HepG2 (cell line): ENCODE results near the gene FDPS. TPM values are rescaled to one million over a fixed set of nuclear protein-coding genes. Genes with fewer than 3 reads are reported as not detected.

Experiments used
- BRD4 ChIP-seq: sonication (generic); formaldehyde crosslinking; IDR thresholded peaks from 2 replicates; pipeline ENCODE4 v1.4.0; 2020; ENCODE audit warnings: missing genetic modification reagents
- CHCHD3 ChIP-seq: sonication (generic); formaldehyde crosslinking; IDR thresholded peaks from 2 replicates; pipeline ENCODE4 v1.8.0; 2022; ENCODE audit warnings: mild to moderate bottlenecking, missing genetic modification reagents, moderate library complexity
- DNMT1 ChIP-seq: sonication (generic); formaldehyde crosslinking; IDR thresholded peaks from 2 replicates; pipeline ENCODE4 v1.5.1; 2020; ENCODE audit warnings: mild to moderate bottlenecking, missing genetic modification reagents
- E2F2 ChIP-seq: sonication (generic); formaldehyde crosslinking; IDR thresholded peaks from 2 replicates; pipeline ENCODE4 v1.4.0; 2020; ENCODE audit warnings: missing genetic modification reagents, borderline replicate concordance
- HOXD1 ChIP-seq: sonication (generic); formaldehyde crosslinking; IDR thresholded peaks from 2 replicates; pipeline ENCODE4 v1.5.0; 2020; ENCODE audit warnings: missing genetic modification reagents
- NR3C1 ChIP-seq: sonication (generic); formaldehyde crosslinking; IDR thresholded peaks from 2 replicates; pipeline ENCODE4 v1.4.0; 2020; ENCODE audit warnings: missing genetic modification reagents
- SALL2 ChIP-seq: sonication (generic); formaldehyde crosslinking; IDR thresholded peaks from 2 replicates; pipeline ENCODE4 v1.8.1; 2023; ENCODE audit warnings: mild to moderate bottlenecking, missing genetic modification reagents, inconsistent platforms
- SP5 ChIP-seq: IDR thresholded peaks from 2 replicates; pipeline ENCODE4 v1.6.1; 2016; ENCODE audit warnings: low read depth, borderline replicate concordance
- TCF12 ChIP-seq, 2 experiments: fragments of 450-650 bp in 1 of 2; sonication (generic) in 1 of 2; formaldehyde crosslinking in 1 of 2; IDR thresholded peaks; 2 replicates each; pipeline versions ENCODE4 v1.6.1 to v1.8.0; 2017 to 2022; ENCODE audit warnings: antibody characterized with exemption in 1 of 2, mild to moderate bottlenecking in 1 of 2, missing genetic modification reagents in 1 of 2, moderate library complexity in 1 of 2
- TP53 ChIP-seq: sonication (generic); formaldehyde crosslinking; conservative IDR thresholded peaks from 2 replicates; pipeline ENCODE4 v1.4.0; 2020; ENCODE audit warnings: missing genetic modification reagents
- U2AF2 ChIP-seq: fragments of 200-400 bp; formaldehyde crosslinking; IDR thresholded peaks from 2 replicates; pipeline ENCODE4 v1.6.1; 2017; ENCODE audit warnings: low read depth, mild to moderate bottlenecking, low read length
- ZBTB7A ChIP-seq: sonication (generic); formaldehyde crosslinking; IDR thresholded peaks from 2 replicates; pipeline ENCODE4 v1.8.0; 2022; ENCODE audit warnings: mild to moderate bottlenecking, missing genetic modification reagents
- ZNF207 ChIP-seq: fragments of 450-650 bp; IDR thresholded peaks from 2 replicates; pipeline ENCODE4 v1.6.1; 2016; ENCODE audit warnings: antibody characterized with exemption, borderline replicate concordance
- ZNF280B ChIP-seq: sonication (generic); formaldehyde crosslinking; IDR thresholded peaks from 2 replicates; pipeline ENCODE4 v1.5.0; 2020; ENCODE audit warnings: missing genetic modification reagents, mild to moderate bottlenecking, borderline replicate concordance
- ZNF557 ChIP-seq: sonication (generic); formaldehyde crosslinking; IDR thresholded peaks from 2 replicates; pipeline ENCODE4 v1.4.0; 2020; ENCODE audit warnings: missing genetic modification reagents
- ZNF607 ChIP-seq: sonication (generic); formaldehyde crosslinking; IDR thresholded peaks from 2 replicates; pipeline ENCODE4 v1.5.1; 2020; ENCODE audit warnings: missing genetic modification reagents, mild to moderate bottlenecking, borderline replicate concordance
- ZNF629 ChIP-seq: sonication (generic); formaldehyde crosslinking; conservative IDR thresholded peaks from 2 replicates; pipeline ENCODE4 v1.5.0; 2020; ENCODE audit warnings: missing genetic modification reagents
- ZNF7 ChIP-seq: IDR thresholded peaks from 2 replicates; pipeline ENCODE4 v1.6.1; 2016; ENCODE audit warnings: missing biosample characterization, missing genetic modification reagents
- ZNF816 ChIP-seq: sonication (generic); formaldehyde crosslinking; IDR thresholded peaks from 2 replicates; pipeline ENCODE4 v1.8.0; 2022; ENCODE audit warnings: missing genetic modification reagents, mild to moderate bottlenecking, borderline replicate concordance
- ZSCAN29 ChIP-seq: sonication (generic); formaldehyde crosslinking; conservative IDR thresholded peaks from 2 replicates; pipeline ENCODE4 v1.4.0; 2020; ENCODE audit warnings: mild to moderate bottlenecking, missing genetic modification reagents
- polyA plus RNA-seq, 8 experiments: library from polyadenylated mRNA; depleted of rRNA in 3 of 8; stranded (reverse) in 7 of 8; unstranded in 1 of 8; fragments of >200 nt; fragmentation: Illumina TruSeq in 4 of 8; extraction: Trizol in 4 of 8; gene quantifications; 2 replicates each; pipeline versions ENCODE4 v1.2.1 to v1.2.3, GENCODE V29; 2011 to 2016; ENCODE audit warnings: low read depth in 4 of 8, missing spikeins in 1 of 8, mixed read lengths in 1 of 8; ENCODE audit not compliant: insufficient read depth in 1 of 8
- total RNA-seq, 5 experiments: library from RNA; depleted of rRNA; stranded (reverse); fragments of >200 nt; fragmentation: Illumina TruSeq; extraction: Trizol; gene quantifications; 2 replicates each; pipeline ENCODE4 v1.2.3, GENCODE V29; 2016; ENCODE audit warnings: low read depth in 1 of 5
- TF ChIP-seq, protein P1 (sequence below): sonication (generic); formaldehyde crosslinking; IDR thresholded peaks from 2 replicates; pipeline ENCODE4 v1.4.0; 2020; ENCODE audit warnings: mild to moderate bottlenecking, missing genetic modification reagents
- TF ChIP-seq, protein P2 (sequence below): sonication (generic); formaldehyde crosslinking; IDR thresholded peaks from 2 replicates; pipeline ENCODE4 v1.5.0; 2020; ENCODE audit warnings: missing genetic modification reagents

The FDPS gene
- total and polyA plus RNA-seq, 2 of the 13 experiments (the other 11 are each of a cell fraction or from before 2014, with no cell fraction given), result 264 to 519 TPM

DNA sequence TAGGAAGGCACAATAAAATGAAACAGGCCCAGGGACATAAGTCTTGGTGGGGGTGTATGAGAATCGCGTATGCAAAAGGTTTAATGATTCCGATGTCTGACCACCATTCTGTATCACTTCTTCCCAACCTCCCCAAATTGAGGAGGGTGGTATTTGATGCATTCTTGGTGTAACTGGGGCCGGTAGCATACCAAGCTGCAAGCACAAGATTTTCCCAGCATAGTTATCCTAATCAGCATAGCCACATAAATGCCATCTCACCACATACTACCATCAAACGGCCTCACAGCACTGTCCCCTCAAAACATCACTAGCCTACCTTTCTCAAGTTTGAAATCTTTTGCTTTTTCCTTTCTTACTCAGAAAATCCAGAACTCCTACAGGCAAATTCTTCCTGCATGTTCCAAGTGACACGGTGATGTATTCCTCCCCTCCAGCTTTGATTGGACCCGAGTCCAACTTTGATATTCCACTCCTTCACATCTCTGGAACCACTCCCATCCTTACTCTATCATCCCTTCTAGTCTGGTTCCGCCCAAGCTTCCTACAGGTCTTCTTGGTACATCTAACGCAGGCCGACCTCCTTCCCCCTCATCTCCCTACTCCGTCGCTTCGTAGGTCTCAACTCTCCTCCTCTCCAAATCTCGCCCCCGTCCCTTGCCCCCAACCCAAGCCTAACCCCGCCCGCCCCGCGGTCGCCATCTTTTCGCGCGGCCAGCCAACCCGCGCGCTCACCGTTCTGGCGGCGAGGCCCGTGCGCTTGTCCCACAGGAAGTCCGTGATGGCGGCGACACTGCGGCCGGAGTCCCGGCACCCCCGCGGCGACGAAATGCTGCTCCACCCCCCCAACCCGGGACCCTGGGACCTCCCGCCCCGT, 36.0 kb upstream of the FDPS start (continued):
- TF ChIP-seq TCF12 (IDR thresholded peaks at IDR 0.05), result no peak
- TF ChIP-seq TCF12 (CRISPR knock-in tag; IDR thresholded peaks at IDR 0.05), result peak; percentile 70; the same call in 1 of the 2 replicates
- no peak for TF ChIP-seq SALL2 (CRISPR knock-in tag)
- no peak for TF ChIP-seq ZBTB7A (CRISPR knock-in tag)
- no peak for TF ChIP-seq HOXD1 (CRISPR knock-in tag)
- TF ChIP-seq ZNF629, result no peak
- no peak for TF ChIP-seq ZNF7 (CRISPR knock-in tag)
- TF ChIP-seq ZNF816 (CRISPR knock-in tag), result no peak
- no peak for TF ChIP-seq U2AF2
- TF ChIP-seq BRD4, result no peak
- no peak for TF ChIP-seq E2F2 (CRISPR knock-in tag)
- no peak for TF ChIP-seq SP5 (CRISPR knock-in tag)
- TF ChIP-seq ZSCAN29 (CRISPR knock-in tag), result no peak
- TF ChIP-seq, protein P1, sequence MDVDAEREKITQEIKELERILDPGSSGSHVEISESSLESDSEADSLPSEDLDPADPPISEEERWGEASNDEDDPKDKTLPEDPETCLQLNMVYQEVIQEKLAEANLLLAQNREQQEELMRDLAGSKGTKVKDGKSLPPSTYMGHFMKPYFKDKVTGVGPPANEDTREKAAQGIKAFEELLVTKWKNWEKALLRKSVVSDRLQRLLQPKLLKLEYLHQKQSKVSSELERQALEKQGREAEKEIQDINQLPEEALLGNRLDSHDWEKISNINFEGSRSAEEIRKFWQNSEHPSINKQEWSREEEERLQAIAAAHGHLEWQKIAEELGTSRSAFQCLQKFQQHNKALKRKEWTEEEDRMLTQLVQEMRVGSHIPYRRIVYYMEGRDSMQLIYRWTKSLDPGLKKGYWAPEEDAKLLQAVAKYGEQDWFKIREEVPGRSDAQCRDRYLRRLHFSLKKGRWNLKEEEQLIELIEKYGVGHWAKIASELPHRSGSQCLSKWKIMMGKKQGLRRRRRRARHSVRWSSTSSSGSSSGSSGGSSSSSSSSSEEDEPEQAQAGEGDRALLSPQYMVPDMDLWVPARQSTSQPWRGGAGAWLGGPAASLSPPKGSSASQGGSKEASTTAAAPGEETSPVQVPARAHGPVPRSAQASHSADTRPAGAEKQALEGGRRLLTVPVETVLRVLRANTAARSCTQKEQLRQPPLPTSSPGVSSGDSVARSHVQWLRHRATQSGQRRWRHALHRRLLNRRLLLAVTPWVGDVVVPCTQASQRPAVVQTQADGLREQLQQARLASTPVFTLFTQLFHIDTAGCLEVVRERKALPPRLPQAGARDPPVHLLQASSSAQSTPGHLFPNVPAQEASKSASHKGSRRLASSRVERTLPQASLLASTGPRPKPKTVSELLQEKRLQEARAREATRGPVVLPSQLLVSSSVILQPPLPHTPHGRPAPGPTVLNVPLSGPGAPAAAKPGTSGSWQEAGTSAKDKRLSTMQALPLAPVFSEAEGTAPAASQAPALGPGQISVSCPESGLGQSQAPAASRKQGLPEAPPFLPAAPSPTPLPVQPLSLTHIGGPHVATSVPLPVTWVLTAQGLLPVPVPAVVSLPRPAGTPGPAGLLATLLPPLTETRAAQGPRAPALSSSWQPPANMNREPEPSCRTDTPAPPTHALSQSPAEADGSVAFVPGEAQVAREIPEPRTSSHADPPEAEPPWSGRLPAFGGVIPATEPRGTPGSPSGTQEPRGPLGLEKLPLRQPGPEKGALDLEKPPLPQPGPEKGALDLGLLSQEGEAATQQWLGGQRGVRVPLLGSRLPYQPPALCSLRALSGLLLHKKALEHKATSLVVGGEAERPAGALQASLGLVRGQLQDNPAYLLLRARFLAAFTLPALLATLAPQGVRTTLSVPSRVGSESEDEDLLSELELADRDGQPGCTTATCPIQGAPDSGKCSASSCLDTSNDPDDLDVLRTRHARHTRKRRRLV (CRISPR knock-in tag), result no peak
- no peak for TF ChIP-seq ZNF557 (CRISPR knock-in tag)
- TF ChIP-seq, protein P2, sequence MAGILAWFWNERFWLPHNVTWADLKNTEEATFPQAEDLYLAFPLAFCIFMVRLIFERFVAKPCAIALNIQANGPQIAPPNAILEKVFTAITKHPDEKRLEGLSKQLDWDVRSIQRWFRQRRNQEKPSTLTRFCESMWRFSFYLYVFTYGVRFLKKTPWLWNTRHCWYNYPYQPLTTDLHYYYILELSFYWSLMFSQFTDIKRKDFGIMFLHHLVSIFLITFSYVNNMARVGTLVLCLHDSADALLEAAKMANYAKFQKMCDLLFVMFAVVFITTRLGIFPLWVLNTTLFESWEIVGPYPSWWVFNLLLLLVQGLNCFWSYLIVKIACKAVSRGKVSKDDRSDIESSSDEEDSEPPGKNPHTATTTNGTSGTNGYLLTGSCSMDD (CRISPR knock-in tag), result no peak
- TF ChIP-seq DNMT1 (CRISPR knock-in tag), result no peak
- no peak for TF ChIP-seq ZNF207
- no peak for TF ChIP-seq NR3C1 (CRISPR knock-in tag)
- TF ChIP-seq ZNF280B, result no peak
- TF ChIP-seq ZNF607 (CRISPR knock-in tag), result no peak
- no peak for TF ChIP-seq TP53 (CRISPR knock-in tag)
- TF ChIP-seq CHCHD3, result no peak
